Limb (tissue), 2 donors: ENCODE data around the gene AFAP1L2.

Source experiments
- DNase-seq, 2 donors: peaks; one replicate each; pipeline ENCODE4 v3.0.0-alpha.2; 2016; ENCODE audit errors: extremely low spot score in 2 of 2

AFAP1L2 gene

DNA sequence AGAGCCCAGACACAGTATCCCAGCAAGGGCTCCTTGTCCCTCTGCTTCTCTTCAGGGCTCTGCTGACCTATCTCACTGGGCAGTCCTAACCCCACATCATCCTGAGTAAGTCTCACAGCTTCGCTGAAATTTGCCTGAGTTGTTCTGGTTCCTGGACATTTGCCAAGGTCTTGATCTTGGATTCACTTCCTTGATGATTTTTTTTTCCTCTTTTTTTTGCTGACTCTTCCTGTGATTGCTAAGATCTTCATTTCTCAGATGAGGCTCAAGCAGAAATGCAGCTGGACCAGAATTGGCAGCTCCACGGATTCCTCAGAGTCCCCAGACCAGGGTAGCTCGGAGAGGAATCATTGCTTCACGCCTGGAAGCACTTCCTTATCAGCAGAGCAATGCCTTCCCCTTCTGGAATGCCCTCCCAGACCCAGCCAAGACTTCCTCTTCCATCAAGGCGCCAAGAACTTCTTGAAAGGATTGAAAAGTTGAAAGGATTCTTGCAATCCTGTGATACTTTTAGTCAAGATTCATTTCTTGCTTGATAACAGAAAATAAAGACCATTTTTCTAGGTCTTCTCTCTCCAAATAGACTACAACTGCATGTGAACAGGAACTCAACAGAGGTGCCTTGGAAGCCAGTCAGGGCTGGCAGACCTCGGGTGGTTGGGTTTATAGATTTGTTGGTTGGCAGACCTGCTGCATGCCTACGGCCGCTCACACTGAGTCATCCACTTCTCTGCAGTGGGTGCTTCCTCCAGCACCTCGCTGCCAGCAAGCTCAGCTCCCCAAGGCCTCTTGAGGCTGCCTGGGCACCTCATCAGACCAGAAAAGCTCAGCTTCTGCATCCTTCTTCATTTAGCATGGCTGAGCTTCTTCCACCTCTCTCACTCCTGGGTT lies 8.8 kb upstream of the AFAP1L2 start:
- no peak for DNase-seq

DNA sequence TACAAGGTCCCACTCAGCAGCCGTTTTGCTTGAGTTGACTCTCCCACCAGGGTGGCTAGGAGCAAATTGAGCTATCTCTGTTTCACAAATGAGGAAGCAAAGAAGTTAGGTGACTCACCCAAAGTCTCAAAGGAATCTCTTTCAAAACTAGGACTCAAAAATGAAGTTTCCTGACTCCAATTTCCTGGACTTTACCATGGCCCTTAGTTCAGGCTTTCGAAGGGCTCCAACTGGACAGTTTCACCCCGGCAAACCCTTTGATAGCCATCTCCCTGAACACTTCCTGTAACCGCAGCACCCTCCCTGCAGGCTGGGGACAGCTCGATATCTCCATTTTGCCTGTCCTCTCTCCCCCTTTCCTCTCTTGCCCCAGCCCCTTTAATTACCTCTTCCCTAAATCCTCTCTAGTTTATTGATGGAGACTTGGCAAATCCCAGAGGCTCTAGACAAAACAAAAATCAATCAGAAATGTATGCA lies 4.7 kb upstream of the AFAP1L2 start:
- no peak for DNase-seq

DNA sequence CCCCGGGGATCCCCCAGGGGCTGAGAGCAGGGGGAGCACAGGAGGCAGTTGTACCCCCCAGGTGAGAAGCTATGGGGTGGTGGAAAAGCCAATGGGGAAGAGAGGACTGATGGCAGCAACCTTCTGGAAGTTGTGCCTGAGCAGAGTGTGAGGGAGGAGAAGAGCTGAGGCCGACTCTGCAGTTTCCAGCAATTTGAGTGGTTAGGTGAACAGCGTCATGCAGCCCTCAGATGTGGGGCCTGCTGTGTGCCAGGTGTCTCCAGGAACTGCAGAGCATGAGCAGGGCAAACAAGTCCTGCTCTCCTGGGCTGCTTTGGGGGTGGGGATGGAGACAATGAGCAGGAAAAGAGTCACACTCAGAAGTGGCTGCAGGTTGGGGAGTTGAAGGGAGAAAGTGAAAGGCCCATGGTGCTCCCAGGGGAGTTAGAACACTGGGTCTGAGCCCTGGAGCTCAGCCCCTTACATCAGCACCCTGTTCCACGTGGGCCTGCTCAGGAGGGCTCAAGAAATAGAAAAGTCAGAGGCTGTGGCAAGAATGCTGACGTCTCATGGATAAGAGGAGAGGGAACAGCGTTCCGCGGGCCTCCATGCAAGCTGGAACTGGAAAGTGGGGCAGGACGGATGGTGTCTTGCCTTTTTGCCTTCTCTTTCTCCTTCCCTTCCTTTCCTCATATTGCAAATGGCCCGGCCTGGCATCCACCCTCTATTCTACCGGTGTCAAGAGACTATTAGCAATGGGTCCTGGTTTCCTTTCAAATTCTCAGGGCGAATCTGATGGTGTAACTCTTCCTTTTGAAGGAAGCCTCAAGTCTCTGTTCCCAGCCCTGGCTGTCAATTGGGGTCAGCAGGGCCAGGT lies 4.0 kb upstream of the AFAP1L2 start:
- DNase-seq, result no peak

DNA sequence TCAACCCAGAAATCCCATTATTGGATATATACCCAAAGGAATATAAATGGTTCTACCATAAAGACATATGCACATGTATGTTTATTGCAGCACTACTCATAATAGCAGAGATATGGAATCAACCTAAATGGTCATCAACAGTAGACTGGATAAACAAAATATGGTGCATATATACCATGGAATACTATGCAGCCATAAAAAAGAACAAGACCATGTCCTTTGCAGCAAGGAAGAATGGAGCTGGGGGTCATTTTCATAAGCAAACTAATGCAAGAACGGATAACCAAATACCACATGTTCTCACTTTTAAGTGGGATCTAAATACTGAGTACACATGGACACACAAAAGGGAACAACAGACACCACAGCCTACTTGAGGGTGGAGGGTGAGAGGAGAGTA lies 2.2 kb upstream of the AFAP1L2 start:
- no peak for DNase-seq

DNA sequence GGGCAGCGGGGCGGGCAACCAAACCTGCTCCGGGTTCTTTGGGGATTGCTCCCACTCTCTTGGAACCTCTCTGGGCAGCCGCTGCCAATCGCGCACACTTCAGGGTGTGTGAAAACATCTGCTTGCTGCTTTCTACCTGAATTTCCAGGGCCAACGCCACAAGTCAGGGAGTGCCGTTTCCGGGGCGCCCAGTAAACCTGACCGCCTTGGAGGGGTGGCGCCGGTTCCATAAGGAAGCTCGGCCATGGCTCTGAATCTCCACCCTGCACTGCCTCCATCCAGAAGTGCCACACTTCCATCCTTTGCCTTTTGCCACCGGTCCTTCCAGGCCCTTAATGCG lies 679 bp upstream of the AFAP1L2 start:
- no peak for DNase-seq

DNA sequence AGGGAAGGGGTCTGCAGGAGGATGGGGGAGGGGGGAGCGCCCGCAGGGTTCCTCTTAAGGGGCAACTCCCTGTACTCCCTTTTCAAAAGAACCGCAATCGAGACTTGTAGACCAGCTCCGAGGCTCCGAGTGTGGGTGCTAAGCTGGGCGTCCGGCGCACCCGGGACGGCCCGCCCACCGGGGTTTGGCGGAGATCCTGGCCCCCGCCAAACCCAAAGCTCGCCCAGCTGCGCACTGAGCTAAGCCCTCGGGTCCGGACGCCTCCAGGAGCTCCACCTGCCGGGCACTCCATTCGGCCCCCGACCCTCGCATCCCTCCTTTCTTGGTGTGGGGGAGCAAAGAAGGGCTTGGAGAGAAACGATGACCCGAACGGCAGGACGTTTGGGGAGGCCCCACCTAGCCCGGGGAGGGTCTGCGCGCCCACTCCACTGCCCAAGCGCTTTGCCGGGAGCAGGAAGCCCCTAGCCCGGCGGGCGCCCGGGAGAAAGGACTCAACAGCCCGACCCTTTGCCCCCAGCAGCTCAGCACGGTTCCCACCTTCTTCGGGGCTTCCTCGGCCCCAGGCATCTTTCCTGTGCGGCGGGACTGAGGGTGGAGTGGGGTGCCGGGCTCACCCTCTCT lies 651 bp downstream of the AFAP1L2 start:
- DNase-seq, result peak in 1 of 2 donors; percentile 64

DNA sequence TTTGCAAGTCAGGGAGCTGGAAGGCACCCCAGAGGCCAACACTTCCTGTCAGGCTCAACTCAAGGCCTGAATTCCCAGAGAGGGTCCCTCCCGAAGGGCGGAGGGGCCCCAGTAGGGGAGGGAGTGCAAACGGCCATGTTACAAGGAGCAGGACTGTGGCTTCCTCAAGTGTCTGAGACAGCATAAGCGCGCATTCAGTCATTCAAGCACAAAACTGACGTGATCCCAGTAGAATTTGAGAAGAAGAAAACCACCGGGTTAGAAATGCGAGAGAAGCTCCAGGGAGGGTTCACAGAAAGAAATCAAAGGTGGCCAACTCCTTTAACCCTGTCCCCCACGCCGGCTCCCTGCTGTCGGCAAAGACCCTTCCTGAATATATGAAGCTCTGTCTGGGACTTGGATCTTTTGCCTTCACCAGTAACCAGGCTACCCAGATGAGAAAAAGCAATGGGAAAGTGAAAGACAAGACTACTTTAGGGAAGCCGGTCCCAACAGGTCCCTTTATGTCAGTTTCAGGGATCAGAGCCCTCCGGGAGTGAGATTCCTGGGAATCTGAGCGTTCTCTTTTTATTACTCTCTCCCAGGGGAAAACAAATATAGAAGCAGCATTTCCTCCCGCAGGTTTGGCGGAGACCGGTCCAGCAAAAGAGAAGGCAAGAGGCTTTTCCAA lies 1.3 kb downstream of the AFAP1L2 start:
- peak in 1 of 2 donors; percentile 51 for DNase-seq

DNA sequence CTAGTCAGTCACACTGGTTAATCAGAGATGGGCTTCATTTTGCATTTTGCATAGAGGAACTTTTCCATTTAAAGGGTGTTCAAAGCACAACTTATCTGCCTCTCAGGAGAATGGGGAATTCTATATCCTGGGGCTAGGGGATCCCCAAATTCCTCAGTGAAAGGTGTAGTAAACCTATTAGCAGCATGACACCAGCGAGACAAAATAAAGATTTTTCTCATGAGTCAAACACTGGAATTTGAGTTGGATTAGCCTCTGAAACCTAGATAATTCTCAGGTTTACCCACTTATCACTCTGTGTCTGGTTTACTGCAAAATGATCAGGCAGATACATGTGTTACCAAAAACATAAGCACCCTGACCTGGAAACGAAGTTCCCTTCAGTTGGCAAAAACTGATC lies 2.1 kb downstream of the AFAP1L2 start:
- no peak for DNase-seq

DNA sequence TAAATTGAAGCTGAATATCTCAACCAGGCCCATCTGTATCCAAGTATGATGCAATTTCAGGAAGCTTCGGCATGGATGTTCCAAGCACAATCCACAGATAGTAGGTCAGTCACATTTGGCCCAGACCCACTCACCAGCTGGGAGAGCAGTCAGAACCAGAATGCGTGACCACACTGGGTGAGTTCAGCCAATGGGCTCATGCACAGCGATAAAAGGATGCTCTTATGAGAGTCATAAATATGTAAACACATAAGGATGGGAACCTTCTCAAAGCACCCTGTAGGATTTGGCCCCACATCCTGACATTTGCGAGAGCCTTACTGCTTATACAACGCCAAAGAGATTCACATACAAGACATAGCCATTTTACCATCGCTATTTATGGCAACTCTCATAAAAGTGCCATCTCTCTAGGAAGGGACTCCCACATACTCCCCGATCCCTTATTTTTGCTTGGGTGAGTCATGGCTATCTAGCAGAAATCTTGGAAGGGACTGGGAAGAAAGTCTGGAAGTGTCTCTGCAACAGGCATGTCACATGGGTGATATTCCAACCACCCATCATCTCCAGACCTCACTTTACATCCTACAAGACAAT lies 3.0 kb downstream of the AFAP1L2 start:
- no peak for DNase-seq

DNA sequence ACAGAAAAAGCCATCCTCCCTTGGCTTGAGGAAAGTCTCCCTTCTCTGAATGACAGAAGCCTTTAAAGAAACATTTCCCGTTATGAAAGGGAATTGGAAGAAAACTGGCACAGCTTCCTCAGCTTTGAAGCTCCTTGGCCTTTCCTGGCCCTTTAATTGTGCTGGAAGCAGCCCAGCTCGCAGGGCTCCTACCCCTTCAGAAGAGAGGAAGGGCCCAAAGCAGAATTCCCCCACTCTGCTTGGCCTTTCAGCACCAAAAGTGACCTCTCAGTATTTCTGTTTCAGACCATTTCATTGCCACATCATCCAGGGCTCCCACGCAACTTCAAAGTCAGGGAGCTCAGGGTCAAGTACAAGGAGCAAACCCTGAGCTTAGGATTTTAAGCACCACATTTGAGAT lies 4.2 kb downstream of the AFAP1L2 start:
- no peak for DNase-seq

DNA sequence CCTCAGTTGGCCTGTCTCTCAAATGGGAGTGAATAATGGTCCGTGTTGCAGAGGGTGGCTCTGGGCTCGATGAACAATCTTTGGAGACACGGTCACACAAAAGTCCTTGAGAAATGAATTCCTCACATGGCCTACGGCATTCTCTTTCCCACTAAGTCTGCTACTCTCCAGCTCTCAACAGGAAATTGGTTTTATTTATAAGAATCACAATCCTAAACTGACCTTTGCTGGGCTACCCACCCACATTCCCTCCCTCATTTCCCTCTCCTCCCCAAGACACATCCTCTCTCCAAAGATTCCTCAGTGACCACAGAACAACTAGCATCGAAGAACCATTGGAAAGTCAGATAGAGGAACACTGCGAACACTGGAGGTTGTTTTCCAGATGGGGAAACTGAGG lies 4.7 kb downstream of the AFAP1L2 start:
- no peak for DNase-seq

DNA sequence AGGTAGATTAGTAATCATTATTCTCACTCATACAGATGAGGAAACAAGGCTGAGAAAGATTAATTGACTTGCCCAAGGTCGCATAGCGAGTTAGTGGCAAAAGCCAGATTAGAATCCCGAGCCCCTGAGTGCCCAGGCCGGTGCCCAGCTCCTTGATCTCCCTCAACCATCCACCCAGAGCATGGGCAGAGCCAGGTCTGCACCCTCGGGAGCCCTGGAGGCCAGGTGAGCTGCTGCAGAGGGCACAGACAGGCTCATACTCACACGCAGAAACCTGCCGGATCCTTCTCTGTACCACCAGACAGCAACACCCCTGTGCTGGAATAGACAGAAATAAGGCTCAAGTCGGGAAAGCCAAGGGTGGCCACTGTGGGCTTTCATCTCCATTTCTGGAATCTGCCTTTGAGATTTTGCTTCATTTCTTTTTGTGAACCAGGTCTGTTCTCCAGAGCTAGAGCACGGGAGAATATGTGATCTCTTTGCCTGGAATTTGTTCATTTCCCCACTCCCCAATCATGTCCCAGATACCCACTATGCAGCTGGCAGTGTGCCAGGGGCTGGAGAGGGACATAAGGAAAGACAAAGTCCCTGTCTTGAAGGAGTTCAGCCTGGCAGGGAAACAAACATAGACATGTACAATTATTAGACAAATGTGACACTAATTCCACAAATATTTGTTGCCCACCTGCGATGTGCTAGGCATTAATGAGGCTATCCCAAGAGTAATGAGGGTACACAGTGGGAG lies 5.5 kb downstream of the AFAP1L2 start:
- DNase-seq, result no peak

DNA sequence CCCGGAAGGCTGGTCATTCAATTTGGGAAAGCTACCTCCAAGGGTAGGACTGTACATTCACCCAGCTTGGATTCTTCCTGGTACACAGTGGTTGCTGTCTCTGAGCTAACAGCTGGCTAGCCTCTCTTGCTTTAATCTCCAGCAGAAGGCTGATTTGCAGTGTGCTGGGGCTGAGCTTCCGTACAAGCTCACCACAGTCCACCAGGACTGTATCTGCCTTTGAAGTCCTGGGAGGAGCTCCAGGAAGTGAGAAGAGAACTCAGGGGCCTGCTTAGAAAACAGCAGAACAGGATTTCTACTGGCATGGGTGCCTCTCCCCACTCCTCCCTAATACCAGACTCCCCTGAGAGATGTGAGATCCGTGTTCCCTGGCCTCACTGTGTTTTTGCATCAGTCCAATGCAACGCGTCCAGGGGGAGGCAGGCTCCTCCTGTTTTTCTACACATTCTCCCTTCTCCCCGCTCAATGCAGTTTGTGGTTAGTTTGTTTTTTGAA lies 6.6 kb downstream of the AFAP1L2 start:
- DNase-seq, result no peak

DNA sequence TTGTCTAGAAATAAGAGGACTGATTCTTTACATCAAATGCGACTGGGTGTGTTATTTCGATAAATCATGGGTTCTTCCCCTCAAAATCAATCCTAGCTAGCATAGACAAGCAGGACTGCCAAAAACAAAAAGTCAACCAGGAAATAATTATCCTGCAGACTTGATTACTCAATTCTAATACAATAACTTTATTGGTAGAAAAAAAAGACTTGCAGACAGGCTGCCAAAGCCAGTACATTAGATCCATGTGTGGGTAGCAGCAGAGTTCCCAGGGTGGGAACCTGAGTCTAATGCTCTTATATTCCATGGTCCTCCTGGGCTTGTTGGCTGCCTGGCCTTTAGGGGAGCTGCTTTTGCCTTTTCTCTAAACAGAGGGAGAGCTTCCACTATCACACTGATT lies 7.8 kb downstream of the AFAP1L2 start:
- DNase-seq, result no peak

DNA sequence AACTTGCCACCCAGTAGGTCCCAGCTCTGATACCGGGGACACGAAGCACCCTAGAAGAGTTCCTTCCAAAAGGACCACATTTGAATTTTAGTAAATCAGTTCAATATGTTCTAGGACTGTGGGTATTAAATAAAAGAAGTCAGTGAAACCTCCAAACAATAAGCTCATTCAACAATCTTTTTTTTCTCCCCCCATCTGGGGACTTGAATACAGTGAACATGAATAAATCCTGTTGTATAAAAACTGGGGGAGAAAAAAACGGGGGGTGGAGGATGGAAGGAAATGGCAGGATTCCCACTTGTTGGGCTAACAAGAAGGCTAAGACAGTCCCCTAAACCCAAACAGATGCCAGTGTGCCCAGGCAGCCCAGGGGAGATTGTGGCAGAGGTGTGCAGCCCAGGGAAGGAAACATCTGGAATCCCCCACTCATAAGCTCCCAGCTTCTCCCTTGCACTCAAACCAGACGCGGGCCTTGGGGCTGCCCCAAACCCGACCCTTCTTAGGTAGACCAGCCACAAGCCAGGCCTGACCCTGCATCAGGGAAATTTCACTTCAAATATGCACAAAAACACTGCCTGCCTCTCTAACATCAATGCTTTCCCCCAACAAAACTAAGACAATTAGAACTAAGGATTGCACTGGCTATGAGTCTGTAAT lies 8.8 kb downstream of the AFAP1L2 start:
- no peak for DNase-seq

DNA sequence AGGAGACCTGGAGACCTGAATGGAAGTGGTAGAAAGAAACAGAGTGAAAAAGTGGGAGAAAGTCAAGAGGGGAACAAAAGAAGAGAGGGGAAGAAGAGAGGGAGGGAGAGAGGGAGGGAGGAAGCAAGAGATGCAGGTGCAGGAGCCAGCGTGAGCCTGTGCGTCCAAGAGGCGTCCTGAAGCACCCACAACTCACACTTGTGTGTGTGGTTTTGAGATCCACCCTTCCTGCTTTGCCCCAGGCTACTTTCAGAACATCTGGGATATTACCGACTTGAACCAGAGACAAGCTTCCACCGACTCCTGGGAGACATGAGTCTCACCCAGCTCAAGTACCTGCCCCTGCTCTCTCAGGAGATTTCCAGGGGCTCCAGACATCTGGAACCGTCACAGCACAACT lies 9.8 kb downstream of the AFAP1L2 start:
- no peak for DNase-seq

DNA sequence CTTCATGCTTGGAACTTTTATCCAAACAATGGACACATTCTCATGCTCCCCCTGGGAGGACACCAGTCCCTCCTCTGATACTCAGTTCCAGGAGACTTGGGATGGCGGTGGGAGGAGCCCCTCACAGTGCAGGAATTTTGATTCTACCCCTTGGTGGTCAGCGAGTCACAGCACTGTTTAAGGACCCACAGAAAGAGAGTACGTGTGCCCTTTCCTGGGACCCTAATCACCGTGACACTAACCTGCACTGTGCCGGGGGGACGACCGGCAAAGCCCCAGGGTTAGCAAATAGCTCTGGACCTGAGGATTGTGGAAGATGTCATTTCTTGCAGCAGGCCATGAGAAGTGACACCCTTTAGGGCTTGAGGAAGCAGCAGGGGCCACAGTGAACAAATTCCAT lies 10.4 kb downstream of the AFAP1L2 start:
- no peak for DNase-seq

DNA sequence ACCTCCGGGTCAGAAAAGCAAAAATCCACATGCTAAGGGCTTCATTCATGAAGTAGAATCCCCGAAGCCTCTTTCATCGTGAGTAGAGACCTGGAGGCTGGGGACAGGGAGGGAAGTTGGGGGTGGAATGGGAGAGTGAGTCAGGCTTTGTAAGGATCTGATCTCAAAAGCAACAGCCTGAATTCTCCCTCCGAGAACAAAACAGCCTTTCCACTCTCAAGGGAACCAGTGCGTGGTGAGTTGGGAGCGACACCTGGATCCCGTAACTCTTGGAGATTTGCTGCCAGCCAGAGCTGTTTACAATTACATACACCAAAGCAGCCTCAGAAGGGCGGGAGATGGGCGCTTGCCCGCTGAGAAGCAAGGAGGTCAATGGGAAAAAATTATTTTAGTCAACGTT lies 10.8 kb downstream of the AFAP1L2 start:
- no peak for DNase-seq

DNA sequence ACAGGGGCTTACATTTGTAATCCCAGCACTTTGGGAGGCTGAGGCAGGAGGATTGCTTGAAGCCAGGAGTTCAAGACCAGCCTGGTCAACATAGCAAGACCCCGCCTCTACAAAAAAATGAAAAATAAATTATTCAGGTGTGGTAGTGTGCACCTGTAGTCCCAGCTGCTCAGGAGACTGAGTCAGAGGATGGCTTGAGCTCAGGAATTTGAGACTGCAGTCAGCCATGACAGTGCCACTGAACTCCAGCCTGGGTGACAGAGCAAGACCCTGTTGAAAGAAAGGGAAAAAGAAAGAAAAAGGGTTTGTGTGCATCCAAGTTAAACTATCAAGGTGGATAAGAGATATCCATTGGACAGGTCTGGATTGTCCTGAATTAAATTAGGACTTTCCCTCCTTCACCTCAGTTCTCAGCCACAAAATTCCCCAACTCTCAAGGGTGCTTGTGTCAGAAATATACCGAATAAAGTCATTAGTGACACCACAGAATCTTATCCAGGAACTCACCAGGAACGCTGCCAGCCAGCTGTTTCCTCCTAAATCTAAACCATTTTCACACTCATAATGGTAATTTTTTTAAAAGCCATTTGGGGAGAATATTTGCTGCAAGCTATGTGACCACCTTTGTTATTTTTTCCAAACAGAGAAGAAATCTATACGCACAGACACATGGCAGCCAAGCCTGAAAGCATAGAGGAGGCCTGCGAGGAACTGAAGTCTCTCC lies 12.0 kb downstream of the AFAP1L2 start:
- DNase-seq, result no peak
